C4-2B (cell line): ENCODE results near the gene GNGT2.
A peak's percentile ranks its signal among the peaks of the same experiment; 100 is the strongest.

Experiments used
- H3K27ac ChIP-seq: fragments of 450-650 bp; 2 replicates; pipeline ENCODE4 v1.5.1; 2017
- ZFX ChIP-seq: fragments of 450-650 bp; IDR thresholded peaks from 2 replicates; pipeline ENCODE4 v1.6.1; 2017
- TF ChIP-seq, protein P1 (sequence below): fragments of 450-650 bp; conservative IDR thresholded peaks from 2 replicates; pipeline ENCODE4 v1.5.1; 2017; ENCODE audit warnings: mild to moderate bottlenecking

The GNGT2 gene

DNA sequence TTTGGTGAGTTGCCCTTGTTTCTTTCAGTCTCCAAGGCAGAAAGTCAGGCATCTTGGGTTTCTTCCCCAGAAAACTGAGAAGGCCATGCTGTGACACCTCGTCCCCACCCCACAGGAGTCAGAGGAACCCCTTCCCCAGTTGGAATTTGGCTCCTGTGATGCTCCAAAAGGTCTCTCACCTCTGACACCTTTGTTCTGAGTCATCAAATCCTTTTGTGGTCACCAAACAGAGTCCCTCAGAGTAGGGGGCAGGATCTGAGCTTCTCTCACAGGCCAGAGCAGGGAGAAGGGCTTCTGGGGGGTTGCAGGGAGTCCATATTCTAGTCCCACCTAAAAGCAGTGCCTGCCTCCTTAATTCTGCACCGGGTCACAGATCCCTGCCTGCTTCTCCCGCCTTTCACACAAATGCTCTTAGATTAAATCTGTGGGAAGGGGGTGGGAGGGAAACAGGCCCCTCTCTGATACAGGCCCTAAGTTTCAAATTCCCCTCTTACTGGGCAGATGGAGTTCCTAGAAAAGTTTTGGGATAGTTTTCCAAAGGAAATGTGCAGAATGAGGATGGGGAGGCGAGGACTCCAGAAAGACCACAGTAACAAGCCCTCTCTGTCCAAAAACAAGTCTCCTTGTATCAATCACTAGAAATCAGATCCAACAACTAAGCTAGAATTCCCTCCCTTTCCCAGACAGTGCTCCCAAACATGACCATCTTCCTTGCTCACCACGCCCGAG, 18.9 kb upstream of the GNGT2 start:
- H3K27ac ChIP-seq: no peak overlapping the region
- TF ChIP-seq, protein P1, sequence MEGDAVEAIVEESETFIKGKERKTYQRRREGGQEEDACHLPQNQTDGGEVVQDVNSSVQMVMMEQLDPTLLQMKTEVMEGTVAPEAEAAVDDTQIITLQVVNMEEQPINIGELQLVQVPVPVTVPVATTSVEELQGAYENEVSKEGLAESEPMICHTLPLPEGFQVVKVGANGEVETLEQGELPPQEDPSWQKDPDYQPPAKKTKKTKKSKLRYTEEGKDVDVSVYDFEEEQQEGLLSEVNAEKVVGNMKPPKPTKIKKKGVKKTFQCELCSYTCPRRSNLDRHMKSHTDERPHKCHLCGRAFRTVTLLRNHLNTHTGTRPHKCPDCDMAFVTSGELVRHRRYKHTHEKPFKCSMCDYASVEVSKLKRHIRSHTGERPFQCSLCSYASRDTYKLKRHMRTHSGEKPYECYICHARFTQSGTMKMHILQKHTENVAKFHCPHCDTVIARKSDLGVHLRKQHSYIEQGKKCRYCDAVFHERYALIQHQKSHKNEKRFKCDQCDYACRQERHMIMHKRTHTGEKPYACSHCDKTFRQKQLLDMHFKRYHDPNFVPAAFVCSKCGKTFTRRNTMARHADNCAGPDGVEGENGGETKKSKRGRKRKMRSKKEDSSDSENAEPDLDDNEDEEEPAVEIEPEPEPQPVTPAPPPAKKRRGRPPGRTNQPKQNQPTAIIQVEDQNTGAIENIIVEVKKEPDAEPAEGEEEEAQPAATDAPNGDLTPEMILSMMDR: no peak
- TF ChIP-seq ZFX: no peak

DNA sequence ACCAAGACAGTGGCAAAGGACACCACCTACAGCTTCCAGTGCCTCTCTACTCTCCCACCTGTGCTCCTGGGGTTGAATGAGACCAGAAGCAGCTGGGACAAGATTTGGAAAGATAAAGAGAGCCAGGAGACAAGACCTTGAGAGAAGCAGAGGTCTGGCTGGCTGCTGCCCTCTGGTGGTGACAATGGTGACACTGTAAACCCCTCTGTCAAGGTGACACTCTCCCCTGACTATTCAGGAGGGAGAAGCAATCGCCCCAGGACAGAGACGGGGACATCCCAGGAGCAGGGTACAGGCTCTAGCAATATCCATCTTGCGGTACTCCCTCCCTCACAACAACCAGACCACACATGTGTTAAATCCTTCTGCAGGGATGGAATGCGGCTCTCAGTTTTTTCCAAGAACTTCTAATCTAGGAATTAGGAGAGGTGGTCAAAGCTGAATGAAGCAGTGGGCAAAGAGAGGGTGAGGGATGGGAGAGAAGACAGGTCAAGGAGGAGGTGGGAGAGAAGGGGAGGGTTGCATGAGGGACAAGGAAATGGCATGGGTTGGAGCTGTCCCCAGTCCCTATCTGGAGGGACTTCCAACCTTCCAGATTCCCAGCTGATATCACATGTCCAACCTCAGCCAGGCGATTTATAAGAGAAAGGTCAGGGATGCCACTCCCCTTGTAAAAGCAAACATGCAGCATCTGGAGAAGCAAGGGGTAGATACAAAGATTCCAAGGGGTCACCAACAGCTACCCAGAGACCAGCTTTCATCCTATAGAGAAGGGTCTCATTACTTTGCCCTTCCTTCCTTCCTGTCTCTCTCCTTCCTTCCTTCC, 17.3 kb upstream of the GNGT2 start:
- H3K27ac ChIP-seq: no peak overlapping the region
- TF ChIP-seq, protein P1: peak; percentile 95
- no peak for TF ChIP-seq ZFX

DNA sequence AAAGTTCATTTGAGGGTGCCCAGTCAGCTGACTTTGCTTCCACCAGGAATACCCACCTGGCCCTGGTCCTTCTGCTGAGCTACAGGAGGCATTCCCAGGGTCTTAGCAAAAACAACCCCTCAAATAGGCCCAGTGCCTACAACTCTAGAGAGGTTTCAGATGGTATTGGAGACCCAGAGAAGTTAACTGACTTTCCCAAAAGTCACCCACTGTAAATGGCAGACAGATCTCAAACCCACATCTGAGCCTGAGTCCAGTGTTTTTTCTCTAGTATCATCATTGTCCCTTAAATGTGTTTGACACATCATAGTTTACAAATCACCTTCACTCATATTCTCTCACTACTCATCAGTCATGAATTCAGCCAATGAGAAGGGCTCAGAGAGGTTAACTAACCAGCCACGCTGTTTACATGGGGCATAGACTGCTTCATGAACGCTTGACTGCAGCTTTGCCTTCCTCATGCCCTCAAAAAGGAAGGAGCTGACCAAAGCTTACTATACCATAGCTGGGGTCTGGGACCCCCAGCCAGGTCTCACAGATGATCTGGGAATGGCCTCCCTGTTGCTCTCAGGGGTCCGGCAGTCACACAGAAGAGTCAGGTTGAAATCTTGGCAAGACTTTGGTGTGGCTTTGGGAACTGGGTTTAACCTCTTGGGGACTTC, 16.5 kb upstream of the GNGT2 start:
- H3K27ac ChIP-seq: no peak overlapping the region

DNA sequence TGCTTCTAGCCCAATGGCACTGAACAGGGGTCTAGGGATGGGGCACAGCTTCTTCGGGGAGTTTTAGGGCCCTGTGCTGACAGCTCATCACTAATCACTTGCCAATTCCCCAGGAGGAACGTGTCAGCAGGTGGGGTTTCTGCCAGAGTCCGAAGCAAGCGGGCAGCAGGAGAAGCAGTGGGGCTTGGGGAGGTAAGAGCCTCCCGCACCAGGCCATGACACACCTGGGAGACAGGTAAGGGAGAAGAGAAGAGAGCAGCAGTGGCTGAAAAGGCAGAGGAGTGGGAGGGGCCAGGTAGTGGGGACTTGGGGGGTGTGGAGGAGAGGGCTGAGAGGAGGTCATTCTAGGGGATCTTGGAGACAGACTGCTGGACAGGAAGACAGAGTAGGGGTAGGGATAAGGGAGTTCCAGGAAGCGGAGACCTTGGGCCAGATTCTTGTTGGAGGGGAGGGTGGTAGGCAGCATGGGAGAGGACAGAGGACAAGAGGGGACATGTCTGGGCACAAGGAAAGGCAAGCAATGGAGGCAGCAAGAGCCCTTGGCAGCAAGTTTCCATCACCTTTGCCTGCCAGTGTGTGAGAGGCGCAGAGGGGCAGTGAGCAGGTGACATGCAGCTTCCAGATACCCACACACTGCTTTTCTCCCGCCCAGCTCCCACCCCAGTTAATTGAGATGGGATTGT, 15.3 kb upstream of the GNGT2 start:
- H3K27ac ChIP-seq: no peak overlapping the region
- no peak for TF ChIP-seq ZFX
- TF ChIP-seq, protein P1: no peak

More for the DNA sequence above, 16.5 kb upstream of the GNGT2 start:
- TF ChIP-seq, protein P1: no peak
- TF ChIP-seq ZFX: no peak

DNA sequence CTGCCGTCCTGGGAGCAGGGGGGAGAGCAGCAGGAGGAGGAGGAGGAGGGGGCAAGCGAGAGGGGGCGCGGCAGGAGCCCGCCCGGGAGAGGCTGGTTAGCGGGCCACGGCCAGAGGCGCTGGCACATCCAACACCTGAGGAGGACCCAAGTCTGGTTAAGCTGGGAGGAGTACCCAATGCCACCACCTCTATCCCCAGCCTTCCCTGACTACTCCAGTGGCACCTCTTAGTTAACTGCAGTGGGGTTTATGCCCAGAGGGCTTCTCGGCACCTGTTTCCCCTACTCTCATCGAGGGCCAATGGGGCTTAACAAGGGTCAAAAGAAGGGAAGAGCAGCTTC, 14.6 kb upstream of the GNGT2 start:
- TF ChIP-seq, protein P1: no peak
- no peak for TF ChIP-seq ZFX
- no peak overlapping the region for H3K27ac ChIP-seq

DNA sequence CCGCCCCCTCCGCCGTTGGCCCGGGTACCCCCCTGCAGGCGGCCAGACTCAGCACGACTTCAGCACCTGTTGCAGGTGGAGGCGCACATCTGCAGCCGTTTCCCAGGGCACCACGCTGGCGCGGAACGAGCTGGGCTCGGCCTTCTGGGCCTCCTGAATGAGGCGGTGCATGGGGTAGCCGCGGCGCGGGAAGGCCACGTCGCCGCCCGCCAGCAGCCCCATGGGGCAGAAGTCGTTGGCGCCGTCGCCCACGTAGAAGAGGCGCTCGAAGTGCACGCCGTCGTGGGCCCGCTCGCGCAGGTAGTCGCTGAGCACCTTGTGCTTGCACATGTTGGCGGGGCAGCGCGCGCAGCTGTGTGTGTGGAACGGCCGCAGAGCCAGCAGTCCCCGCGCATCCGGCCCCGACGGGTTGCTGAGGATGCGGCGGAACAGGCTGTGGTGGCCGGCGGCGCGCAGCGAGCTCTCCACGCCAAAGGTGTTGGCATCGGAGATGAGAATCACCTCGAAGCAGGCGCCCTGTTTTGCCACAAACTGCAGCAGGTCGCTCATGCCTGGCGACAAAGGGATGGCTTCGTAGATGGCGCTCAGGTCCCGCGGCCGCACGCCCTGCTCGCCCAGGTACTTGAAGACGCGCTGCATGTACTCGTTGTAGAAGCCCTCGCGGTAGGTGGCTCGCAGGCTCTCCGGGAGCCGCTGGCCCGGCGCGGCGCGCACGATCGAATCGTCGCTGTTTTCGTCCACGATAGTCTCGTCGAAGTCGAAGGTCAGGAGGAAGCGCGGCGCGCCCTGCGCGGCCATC, 14.0 kb upstream of the GNGT2 start:
- TF ChIP-seq, protein P1: no peak
- no peak for TF ChIP-seq ZFX
- H3K27ac ChIP-seq: no peak overlapping the region
